Stomach (tissue), 4 donors: ENCODE data around the gene IWS1.

Experiments
- EP300 ChIP-seq: sonication (generic); formaldehyde crosslinking; IDR thresholded peaks from one replicate; pipeline ENCODE4 v1.6.1; 2017; ENCODE audit warnings: antibody characterized with exemption
- POLR2A ChIP-seq, 4 donors: fragments of 450-650 bp; IDR thresholded peaks; one replicate each; pipeline ENCODE4 v1.6.1; 2016; ENCODE audit warnings: antibody characterized with exemption in 4 of 4, control low read depth in 2 of 4, mild to moderate bottlenecking in 1 of 4, moderate library complexity in 1 of 4
- POLR2AphosphoS5 ChIP-seq, 3 donors: sonication (generic); formaldehyde crosslinking; IDR thresholded peaks; one replicate each; pipeline ENCODE4 v1.6.1; 2016; ENCODE audit warnings: antibody characterized with exemption in 3 of 3
- TF ChIP-seq, protein P1 (sequence below), 7 experiments: fragments of 450-650 bp in 4 of 7; fragments of 200-600 bp in 3 of 7; sonication (generic) in 3 of 7; IDR thresholded peaks; one replicate each; pipeline ENCODE4 v1.5.1; 2016 to 2019; ENCODE audit warnings: antibody characterized with exemption in 7 of 7, control low read depth in 2 of 7, mild to moderate bottlenecking in 1 of 7

DNA sequence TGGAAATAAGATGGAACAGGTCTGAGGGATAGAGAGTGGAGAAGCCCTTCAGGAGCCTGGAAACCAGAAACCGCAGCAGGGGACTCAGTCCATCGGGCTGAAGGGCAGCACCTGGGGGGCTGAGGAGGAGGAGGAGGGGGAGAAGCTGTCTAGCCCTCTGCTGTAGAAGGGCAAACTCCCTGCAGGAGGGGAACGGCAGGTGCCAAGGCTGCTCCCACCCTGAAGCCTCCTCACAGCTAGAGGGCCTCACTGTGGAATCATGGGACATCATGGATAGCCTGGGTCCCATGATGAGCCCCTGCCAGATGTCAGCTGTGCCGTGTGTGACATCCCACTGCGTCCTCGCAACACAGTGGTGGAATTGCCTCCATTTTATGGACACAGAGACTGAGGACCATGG is 9.6 kb upstream of the IWS1 start:
- TF ChIP-seq, protein P1, sequence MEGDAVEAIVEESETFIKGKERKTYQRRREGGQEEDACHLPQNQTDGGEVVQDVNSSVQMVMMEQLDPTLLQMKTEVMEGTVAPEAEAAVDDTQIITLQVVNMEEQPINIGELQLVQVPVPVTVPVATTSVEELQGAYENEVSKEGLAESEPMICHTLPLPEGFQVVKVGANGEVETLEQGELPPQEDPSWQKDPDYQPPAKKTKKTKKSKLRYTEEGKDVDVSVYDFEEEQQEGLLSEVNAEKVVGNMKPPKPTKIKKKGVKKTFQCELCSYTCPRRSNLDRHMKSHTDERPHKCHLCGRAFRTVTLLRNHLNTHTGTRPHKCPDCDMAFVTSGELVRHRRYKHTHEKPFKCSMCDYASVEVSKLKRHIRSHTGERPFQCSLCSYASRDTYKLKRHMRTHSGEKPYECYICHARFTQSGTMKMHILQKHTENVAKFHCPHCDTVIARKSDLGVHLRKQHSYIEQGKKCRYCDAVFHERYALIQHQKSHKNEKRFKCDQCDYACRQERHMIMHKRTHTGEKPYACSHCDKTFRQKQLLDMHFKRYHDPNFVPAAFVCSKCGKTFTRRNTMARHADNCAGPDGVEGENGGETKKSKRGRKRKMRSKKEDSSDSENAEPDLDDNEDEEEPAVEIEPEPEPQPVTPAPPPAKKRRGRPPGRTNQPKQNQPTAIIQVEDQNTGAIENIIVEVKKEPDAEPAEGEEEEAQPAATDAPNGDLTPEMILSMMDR (IDR thresholded peaks at IDR 0.05): no peak
- TF ChIP-seq POLR2AphosphoS5 (IDR thresholded peaks at IDR 0.05) (no peak), POLR2A (IDR thresholded peaks at IDR 0.05) (no peak), EP300 (no peak)
